Peyer's patch (tissue), 4 donors: Measurements from ENCODE around the gene TCF4.

Experiments
- POLR2A ChIP-seq, 2 donors: fragments of 450-650 bp; IDR thresholded peaks; one replicate each; pipeline ENCODE4 v1.5.1; 2017; ENCODE audit warnings: antibody characterized with exemption in 2 of 2, mild to moderate bottlenecking in 2 of 2, moderate library complexity in 2 of 2
- TF ChIP-seq, protein P1 (sequence below), 6 experiments: fragments of 450-650 bp in 4 of 6; fragments of 200-600 bp in 2 of 6; sonication (generic) in 1 of 6; IDR thresholded peaks; one replicate each; pipeline ENCODE4 v1.5.1; 2017 to 2019; ENCODE audit warnings: antibody characterized with exemption in 6 of 6, mild to moderate bottlenecking in 3 of 6, moderate library complexity in 1 of 6

DNA sequence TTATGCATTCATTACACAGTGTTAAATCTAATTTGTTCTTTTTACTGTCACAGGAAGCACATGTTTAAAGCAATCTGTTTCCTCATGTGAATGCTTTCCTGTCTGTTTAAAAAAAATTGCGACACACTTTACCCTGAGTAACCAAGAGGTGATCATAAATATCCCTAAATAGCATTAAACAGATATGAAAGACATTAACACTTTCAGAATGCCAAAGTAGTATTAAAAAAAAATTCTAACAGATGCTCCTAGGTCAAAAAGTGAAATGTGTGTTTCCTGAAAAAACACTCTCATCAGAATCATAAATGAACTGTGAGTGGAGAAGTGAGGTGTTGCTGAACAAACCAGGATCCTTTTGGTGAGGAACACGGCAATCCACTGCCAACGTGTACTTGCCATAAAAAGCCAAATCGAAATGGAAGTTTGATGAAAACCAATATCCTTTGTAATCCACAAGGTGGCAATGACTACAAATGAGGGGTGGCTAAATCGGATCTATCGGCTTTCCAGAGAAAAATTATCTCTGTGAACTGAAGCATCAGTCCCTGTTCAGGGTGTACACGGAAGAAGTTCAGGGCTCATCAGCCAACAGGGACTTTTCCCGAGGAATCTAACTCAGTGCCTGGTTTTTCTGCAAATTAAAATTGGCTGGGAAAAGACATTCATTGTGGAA, 248.9 kb downstream of the TCF4 start:
- TF ChIP-seq, protein P1, sequence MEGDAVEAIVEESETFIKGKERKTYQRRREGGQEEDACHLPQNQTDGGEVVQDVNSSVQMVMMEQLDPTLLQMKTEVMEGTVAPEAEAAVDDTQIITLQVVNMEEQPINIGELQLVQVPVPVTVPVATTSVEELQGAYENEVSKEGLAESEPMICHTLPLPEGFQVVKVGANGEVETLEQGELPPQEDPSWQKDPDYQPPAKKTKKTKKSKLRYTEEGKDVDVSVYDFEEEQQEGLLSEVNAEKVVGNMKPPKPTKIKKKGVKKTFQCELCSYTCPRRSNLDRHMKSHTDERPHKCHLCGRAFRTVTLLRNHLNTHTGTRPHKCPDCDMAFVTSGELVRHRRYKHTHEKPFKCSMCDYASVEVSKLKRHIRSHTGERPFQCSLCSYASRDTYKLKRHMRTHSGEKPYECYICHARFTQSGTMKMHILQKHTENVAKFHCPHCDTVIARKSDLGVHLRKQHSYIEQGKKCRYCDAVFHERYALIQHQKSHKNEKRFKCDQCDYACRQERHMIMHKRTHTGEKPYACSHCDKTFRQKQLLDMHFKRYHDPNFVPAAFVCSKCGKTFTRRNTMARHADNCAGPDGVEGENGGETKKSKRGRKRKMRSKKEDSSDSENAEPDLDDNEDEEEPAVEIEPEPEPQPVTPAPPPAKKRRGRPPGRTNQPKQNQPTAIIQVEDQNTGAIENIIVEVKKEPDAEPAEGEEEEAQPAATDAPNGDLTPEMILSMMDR (IDR thresholded peaks at IDR 0.05), result no peak
- TF ChIP-seq POLR2A (IDR thresholded peaks at IDR 0.05), result no peak
